Uterus (tissue), 2 donors: ENCODE data around the gene ERC2.

Source experiments
- CTCF ChIP-seq, 4 experiments: fragments of 200-600 bp in 2 of 4; fragments of 450-650 bp in 2 of 4; sonication (generic) in 2 of 4; IDR thresholded peaks; one replicate each; pipeline ENCODE4 v1.5.1; 2016 to 2019; ENCODE audit warnings: antibody characterized with exemption in 4 of 4, mild to moderate bottlenecking in 2 of 4, moderate library complexity in 1 of 4
- POLR2A ChIP-seq, 2 donors: fragments of 450-650 bp; IDR thresholded peaks; one replicate each; pipeline ENCODE4 v1.6.1; 2016; ENCODE audit warnings: antibody characterized with exemption in 2 of 2, mild to moderate bottlenecking in 1 of 2, moderate library complexity in 1 of 2

- TF ChIP-seq POLR2A (IDR thresholded peaks at IDR 0.05) (no peak), CTCF (IDR thresholded peaks at IDR 0.05) (no peak)
Measured at GRCh38 chr3:56459104-56459496, 9.2 kb downstream of the ERC2 start.
